Mucosa of descending colon (tissue), 3 donors: ENCODE measurements around the gene MED12L. TPM values are rescaled to one million over a fixed set of nuclear protein-coding genes. Genes with fewer than 3 reads are reported as not detected.

Source experiments
- ATAC-seq: fragments of 200-7000 bp; cut with Tn5 transposase; one replicate; pipeline ENCODE4 v1.9.1; 2020; ENCODE audit warnings: mild to moderate bottlenecking, moderate library complexity
- DNase-seq, 3 donors: peaks; one replicate each; pipeline ENCODE4 v3.0.0-alpha.2; 2020
- H3K36me3 ChIP-seq: fragments of 200-600 bp; one replicate; pipeline ENCODE4 v1.8.0; 2021; ENCODE audit warnings: low read depth, mild to moderate bottlenecking
- H3K4me1 ChIP-seq: fragments of 200-600 bp; one replicate; pipeline ENCODE4 v1.8.0; 2021; ENCODE audit warnings: low read depth, mild to moderate bottlenecking
- H3K4me3 ChIP-seq: fragments of 200-600 bp; one replicate; pipeline ENCODE4 v1.8.0; 2021; ENCODE audit warnings: mild to moderate bottlenecking
- H3K9me3 ChIP-seq: fragments of 200-600 bp; one replicate; pipeline ENCODE4 v1.8.0; 2021; ENCODE audit warnings: mild to moderate bottlenecking
- intact Hi-C, 2 donors: fragments of 100-400 bp; cut with DNase I in 1 of 2; cut with micrococcal nuclease in 1 of 2; formaldehyde crosslinking; loops; one replicate each; pipeline versions ENCODE4 v1.11.0 to v1.11.1; 2022; cut with DNase I, micrococcal nuclease
- total RNA-seq, 3 donors: library from RNA; stranded (reverse); fragmentation: NEBNext Ultra II Directional in 2 of 3; extraction: Animal tissue kit (Norgen Biotek cat#: 25700) in 2 of 3; gene quantifications; one replicate each; pipeline versions ENCODE4 v1.2.1 to v1.2.4, GENCODE V29; 2021 to 2023
- TF ChIP-seq, protein P1 (sequence below): fragments of 200-600 bp; IDR thresholded peaks from one replicate; pipeline ENCODE4 v1.8.0; 2022; ENCODE audit warnings: antibody characterized with exemption, mild to moderate bottlenecking
- donor health status: DM: no; HTN: no; CAD: no; lungs with moderate emphysema.
- donor health status: DM: no; HTN: no; CAD: no.
- donor health status: DM: no; HTN: yes; CAD: no.

MED12L gene
- total RNA-seq, 3 donors from 2014 or later = 0.39 to 2.4 (median 0.55) TPM

DNA sequence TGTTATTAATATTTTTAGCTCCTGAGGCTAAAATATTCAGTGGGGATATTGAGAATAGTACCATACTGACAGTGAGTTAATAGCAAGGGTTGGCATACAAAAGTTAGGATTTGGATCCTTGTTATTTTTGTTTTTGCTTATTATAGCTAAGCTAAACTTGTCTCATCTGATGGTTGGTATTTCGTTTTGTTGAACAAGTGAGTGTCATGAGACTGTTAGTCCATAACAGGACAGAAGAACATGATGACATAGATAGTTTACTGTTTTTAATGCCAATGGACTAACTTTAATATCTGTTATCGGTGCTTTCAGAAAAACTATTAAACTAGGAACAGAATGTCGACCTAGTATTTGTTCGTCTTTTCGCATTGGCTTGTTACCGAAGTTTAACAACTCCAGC, 69.1 kb downstream of the MED12L start:
- DNase-seq (no peak), ATAC-seq (no peak)
- Histone ChIP-seq H3K4me3 (no peak overlapping the region), H3K4me1 (no peaks in the 10 kb centered on the region), H3K9me3 (no peaks in the 10 kb centered on the region), H3K36me3 (no peaks in the 10 kb centered on the region)
- intact Hi-C loops = no loop called here
- TF ChIP-seq, protein P1, sequence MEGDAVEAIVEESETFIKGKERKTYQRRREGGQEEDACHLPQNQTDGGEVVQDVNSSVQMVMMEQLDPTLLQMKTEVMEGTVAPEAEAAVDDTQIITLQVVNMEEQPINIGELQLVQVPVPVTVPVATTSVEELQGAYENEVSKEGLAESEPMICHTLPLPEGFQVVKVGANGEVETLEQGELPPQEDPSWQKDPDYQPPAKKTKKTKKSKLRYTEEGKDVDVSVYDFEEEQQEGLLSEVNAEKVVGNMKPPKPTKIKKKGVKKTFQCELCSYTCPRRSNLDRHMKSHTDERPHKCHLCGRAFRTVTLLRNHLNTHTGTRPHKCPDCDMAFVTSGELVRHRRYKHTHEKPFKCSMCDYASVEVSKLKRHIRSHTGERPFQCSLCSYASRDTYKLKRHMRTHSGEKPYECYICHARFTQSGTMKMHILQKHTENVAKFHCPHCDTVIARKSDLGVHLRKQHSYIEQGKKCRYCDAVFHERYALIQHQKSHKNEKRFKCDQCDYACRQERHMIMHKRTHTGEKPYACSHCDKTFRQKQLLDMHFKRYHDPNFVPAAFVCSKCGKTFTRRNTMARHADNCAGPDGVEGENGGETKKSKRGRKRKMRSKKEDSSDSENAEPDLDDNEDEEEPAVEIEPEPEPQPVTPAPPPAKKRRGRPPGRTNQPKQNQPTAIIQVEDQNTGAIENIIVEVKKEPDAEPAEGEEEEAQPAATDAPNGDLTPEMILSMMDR = no peak

DNA sequence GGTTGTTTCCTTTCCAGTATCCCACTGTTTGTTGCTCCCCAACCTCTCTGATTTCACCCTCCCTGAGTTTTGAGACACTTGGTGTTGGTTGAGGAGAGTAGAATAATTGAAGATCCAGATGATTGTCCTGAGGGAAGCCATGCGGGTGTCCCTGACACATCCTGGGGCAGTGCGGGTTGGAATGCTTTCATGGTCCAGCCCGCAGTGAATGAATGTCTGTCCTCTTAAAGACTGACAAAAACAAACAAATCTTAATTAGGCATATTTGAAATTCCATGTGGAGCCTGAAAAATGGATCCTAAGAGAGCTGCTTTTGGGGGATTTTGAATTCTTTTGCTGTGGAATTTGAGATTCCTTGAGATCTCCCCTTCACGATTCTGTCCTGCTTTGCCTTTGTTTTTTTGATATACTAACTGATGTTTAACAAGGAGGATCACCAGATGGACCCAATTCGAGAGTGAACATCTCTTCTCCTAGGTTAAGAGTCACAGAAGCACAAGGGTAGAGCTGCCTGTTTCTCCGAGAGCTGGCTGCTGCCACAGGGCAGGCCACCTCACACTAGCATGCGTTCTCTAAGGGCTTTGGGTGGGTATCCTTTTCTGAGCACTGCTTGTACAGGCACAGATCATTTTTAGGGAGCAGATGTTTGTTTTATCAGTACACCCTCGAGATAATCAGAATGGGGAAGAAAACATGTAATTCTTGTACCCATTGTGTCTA, 70.1 kb downstream of the MED12L start:
- DNase-seq (no peak), ATAC-seq (no peak)
- no peaks in the 10 kb centered on the region for H3K36me3 ChIP-seq
- intact Hi-C loops = no loop called here
- H3K9me3 ChIP-seq = no peaks in the 10 kb centered on the region
- H3K4me1 ChIP-seq = no peaks in the 10 kb centered on the region
- H3K4me3 ChIP-seq = no peak overlapping the region
- TF ChIP-seq, protein P1 = no peak

DNA sequence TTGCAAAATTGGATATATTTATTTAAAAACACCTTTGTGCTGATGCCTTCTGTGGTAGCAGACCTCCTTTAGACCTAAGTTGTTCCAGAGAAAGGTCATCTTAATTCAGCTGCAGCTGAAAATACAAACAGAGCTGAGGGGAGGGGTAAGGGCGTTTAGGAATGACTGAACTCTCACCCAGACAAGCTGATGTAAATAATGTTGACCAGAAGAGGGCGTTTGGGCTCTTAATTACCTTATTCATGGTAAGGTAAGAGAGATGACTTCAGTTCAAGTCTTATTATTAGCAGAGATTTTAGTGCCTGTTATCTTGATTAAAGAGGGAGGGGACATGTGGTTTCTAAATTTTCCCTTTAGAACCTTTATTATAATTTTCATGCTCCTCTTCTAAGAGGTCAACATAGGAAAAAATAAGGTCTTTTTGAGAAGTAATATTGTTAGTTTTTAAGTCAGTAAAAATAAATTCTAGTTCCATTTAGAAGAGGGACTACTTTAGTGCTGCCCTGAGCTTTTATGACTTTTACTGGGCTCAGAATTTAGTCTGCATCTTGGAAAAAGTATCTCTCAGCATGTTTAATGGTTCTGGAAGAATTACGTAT, 71.3 kb downstream of the MED12L start:
- Histone ChIP-seq H3K4me1 (no peaks in the 10 kb centered on the region), H3K36me3 (no peaks in the 10 kb centered on the region), H3K4me3 (no peak overlapping the region), H3K9me3 (no peaks in the 10 kb centered on the region)
- ATAC-seq (peak; percentile 62), DNase-seq (peak in 1 of 3 donors; percentile 49)
- TF ChIP-seq, protein P1 = no peak
- intact Hi-C loops = no loop called here

DNA sequence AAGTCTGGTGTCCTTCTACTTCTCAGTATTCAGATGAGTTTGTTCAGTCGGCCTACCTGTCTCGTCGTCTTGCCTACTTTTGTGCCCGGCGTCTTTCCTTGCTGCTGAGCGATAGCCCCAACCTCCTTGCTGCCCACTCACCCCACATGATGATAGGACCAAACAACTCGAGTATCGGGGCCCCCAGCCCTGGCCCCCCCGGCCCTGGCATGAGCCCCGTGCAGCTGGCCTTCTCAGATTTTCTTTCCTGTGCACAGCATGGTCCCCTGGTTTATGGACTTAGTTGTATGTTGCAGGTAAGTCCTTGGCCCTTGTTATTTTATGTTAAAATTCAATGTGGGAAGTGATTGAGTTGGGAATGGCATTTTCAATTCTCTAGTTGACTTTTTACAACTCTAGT, 74.3 kb downstream of the MED12L start:
- Histone ChIP-seq H3K36me3 (no peaks in the 10 kb centered on the region), H3K4me1 (no peaks in the 10 kb centered on the region), H3K9me3 (no peaks in the 10 kb centered on the region), H3K4me3 (no peak overlapping the region)
- TF ChIP-seq, protein P1 = no peak
- intact Hi-C loops = no loop called here
- ATAC-seq (no peak), DNase-seq (no peak)

DNA sequence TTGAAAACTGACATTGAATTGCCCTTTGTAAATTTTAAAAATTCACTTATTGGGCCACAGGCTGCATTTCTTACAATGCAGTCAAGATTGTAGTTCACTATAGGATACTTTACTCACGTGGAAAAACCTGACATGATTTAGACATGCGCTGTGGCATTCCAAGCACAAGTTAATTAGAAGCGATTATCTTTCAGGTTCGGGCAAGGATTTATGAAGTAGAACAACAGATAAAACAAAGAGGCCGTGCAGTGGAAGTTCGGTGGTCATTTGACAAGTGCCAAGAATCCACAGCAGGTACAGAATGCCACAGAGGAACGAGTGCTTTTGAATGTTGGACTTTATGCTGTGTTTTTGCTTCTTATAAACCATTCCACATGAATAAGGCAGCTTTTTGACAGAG, 79.8 kb downstream of the MED12L start:
- peaks cover 4% of the 10 kb centered on the region for H3K4me1 ChIP-seq
- intact Hi-C loops = loop anchor here in 1 of 2 donors (5.0 kb wide), 1 partner anchor 117 kb away; no protein-coding TSS in a partner anchor
- TF ChIP-seq, protein P1 = no peak
- no peak overlapping the region for H3K4me3 ChIP-seq
- no peak for ATAC-seq
- no peaks in the 10 kb centered on the region for H3K36me3 ChIP-seq
- no peak for DNase-seq
- no peaks in the 10 kb centered on the region for H3K9me3 ChIP-seq
